HG03571 (cell line): Measurements from ENCODE around the gene SPG11.

ENCODE experiments used
- ATAC-seq: cut with Tn5 transposase; IDR thresholded peaks from one replicate; pipeline ENCODE4 v1.9.1; 2021; ENCODE audit not compliant: unreplicated experiment

Gene SPG11

DNA sequence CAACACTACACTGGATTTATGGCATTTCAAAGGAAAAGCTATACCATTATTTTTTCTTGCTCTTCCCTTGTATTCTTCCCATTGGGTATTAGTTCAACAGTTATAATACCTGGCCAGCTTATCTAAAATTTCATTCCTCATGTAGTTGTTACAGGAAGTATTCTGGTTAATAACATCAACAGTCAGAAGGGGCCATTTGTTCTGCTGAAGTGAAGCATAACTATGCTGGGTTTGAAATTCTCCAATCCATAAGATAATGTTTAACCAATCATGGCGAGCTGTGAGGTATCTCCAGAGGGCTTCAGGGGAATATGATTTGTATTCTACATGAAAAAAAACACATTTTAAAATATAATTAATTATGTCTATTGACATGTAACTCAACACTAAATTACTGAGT, 43.4 kb downstream of the SPG11 start:
- ATAC-seq = no peak

DNA sequence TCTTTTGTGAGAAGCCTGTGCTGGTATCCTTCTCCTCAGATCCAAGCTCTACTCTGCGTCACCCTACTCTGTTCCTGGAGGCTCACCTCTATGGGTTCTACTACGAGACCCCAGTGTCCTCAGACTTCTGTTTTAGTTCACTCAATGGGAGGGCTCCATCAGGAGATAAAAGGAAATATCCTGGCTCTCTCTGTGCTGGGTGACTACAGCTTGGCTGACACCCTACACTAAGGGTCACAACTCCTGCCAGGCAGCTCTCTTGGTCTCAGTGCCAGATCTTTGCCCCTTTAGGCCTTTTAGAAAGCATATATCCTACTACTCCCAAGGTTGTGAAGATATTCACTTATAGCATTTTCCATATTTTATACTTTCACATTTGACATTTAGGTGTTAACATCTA, 46.5 kb downstream of the SPG11 start:
- no peak for ATAC-seq

DNA sequence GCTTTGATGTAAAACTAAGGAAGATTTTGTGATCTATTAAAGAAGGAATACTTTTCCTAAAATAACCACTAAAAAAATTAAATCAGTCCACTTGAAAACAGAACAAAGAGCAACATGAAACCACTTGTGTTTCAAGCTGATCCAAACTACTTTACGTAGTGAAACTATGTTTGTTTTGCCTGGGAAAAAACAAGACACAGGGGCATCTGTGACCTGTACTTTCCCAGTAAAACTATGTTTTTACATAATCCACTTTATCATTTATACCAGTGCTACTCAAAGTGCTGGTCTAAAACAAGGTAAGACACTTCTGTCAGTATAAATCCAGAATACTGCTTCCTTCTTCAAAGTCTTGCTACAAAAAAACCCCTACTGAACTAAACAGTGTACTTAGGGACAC, 56.7 kb downstream of the SPG11 start:
- no peak for ATAC-seq

DNA sequence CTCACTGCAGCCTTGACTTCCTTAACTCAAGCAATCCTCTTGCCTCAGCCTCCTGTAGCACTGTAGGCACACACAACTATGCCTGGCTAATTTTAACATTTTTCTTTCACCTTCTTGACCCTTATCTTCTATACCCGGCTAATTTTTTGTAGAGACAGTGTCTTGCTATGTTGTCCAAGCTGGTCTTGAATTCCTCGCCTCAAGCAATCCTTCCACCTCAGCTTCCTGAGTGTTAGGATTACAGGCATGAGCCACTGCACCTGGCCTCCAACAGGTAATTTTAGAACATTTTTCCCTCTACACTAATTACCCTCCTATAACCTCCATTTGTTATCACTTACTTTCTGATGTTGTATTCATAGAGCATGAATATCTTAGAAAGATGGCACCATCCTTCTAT, 60.3 kb downstream of the SPG11 start:
- ATAC-seq = no peak

DNA sequence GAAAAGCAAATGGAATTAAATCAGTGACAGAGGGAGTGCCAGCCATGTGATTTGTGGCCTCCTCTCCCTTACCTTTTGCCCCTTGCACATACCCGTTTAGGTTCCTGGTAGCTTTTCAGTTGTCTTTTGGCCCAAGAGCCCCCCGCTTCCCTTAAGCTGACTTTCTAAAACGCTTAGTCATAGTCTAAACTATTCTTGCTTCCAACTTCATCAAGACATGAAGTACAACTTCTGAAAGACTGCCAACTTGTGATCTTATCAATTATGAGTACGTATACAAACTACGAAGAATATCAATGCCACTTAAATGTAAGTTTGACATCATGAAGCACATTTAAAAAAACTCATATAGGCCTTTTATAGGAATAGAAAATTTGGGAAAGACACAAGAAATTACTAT, 64.6 kb downstream of the SPG11 start:
- ATAC-seq = no peak

DNA sequence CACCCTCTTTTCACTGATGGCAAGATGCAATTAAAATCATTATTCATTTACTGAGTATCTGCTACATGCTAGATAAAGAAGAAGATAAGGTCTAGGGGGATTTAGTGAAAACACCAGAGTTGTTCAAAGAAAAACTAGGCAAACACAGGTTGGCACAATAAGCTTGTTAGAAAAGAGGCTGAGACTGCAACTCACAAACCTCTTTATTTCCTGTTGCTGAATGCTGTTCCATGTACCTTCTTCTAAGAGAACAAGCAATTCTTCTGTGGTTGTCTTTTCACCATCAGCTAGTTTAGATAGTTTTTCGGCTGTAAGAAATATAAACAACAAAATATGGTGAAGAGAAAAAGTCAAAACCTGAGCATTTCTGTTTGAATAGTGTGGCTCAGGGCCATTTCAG, 65.4 kb downstream of the SPG11 start:
- ATAC-seq = no peak

DNA sequence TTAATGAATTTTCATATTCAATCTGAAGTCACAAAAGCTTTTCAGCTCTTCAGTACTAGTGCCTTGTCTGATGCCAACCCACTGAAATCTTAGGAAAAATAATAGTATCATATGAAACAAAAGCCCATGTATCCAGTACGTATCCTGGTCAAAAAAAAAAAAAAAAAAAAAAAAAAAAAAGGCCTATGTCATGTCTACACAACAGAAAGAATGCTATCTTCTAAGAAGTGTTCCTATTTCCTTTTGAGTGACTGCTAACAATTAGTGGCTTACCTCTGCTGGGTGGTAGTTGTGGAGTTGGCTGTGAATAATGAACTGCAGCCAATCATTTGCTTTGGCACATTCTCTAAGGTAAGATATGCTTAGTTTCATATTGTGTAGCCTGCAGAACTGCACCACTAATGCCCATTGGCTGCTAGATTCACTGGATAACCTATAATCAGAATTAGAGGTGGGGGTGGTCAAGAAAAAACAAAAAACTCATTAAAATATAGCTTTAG, 66.9 kb downstream of the SPG11 start:
- no peak for ATAC-seq

DNA sequence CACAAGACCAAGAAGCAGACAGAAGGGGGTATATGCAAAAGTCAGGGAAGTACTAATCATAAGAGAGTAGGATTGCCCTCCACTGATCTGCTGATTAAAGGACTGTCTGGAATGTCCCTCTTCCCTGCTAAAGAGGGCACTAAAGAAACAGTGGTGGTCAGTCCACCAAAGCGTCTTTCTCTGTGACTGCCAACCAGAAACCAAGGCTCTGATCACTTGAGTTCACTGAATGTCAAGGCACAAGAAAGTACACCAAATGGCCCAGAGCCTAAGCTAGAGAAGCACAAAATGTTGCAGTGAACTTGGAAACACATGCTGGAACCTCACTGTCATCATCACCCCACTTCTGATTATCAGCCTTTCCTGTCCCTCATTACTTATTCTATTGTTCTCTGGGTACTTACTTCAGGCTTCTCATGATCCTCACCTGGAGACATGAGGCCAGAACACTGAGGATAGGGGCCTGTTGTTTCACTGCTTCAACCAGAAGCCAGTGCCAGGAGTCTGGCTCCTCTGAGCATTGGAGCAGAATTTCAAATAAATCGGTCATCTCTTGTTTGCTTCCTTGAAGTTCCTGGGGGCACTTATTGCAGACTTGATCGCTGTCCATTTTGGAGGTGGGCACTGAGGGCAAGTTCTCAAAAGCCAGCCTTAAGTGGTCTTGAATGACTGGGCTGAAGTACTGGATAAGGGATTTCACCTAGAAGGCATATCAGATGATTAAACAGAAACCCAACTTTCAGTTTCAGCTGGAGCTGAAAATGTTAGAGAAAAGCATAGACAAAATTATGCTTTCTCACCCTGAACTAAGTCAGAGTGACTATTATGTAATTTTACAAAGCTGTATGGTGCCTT, 67.6 kb downstream of the SPG11 start:
- no peak for ATAC-seq

DNA sequence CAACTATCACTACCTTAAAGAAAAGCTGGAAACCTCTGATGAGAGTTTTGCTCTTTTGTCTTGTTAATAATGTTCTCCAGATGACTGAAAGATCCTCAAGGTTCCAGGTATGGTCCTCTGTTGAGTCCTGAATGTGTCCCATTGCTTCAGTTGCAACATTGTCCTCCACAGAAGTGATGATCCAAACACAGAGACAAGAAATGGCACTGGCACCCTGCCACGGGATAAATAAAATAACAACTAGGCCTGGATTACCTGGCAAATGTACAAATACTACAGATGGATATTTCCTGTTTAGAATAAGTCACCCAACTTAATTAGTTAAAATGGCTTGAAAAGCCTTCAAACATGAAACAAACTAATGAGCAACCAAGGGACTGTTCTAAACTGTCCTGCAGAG, 68.2 kb downstream of the SPG11 start:
- ATAC-seq = no peak

DNA sequence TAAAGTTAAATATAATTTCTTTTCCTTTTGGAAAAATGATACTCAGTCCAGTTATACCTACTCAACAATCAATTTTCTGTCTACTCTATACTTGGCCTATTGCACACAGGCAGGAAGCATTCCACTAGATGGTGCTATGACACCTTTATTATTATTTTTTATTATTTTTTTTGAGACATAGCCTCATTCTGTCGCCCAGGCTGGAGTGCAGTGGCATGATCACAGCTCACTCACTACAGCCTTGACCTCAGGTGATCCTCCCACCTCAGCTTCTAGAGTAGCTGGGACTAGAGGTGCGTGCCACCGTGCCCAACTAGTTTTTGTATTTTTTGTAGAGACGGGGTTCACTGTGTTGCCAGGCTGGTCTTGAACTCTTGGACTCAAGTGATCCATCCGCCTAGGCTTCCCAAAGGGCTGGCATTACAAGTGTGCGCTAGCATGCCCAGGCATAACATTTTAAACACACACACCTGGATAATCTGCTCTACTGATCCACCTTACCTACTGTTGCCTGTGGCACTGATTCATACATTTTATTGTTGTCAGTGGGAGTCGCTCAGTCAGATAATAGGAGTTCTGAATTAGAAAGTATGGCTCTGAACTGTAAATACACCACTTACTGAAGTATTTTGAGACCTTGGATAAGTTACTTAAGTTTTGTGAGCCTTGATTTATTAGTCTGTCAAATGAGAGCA, 70.3 kb downstream of the SPG11 start:
- no peak for ATAC-seq

DNA sequence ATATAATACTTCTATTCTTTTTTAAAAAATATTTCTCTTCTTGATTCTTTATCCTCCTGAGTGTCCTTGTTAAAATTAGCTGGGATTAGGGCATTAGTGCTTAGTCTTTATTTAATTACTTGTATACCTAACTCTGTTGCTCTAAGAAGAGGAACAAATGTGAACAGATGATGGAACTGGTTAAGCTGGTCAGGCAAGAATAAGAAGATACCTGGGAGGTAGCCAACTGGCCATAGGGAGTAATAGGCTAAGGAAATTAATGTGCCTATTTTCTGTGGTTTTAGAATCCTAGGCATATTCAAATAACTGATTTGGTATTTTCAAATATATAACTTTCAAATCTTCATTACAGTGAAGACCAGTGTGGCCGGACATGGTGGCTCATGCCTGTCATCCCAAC, 72.1 kb downstream of the SPG11 start:
- ATAC-seq = no peak

DNA sequence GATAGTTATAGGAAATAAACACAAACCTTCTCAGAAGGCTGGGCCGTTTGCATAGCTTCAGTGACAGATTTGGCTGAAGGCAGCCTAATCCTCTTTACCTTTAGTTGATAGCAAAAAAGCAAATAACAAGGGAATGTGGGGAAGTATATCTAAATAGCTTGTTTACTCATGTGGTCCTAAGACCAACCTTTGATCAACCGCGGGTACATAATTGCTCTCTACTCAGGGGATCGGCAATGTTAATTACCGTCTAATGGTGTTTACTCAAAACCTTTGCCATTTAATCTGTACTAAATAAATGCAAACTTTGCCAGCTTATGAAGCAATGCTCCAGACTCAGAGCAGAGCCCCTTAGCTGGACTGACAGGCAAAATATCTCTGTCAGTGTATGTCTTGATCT, 74.9 kb downstream of the SPG11 start:
- no peak for ATAC-seq

DNA sequence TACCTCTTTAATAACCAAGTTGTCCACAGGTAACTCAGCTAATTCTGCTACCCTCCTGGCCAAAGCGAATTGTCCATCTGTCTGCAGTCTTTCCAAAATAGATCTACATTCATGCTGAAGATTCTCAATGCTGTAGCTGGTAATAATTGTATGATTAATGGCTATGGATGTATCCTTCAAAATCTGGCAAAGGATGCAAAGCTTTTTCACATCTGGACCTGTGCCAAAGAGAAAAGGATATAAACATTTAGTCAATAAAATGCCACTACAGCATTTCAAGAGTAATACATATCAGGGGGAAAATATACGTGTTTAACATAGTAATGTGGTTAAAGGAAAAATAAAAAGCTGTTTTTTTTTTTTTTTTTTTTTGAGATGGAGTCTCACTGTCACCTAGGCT, 77.8 kb downstream of the SPG11 start:
- no peak for ATAC-seq

DNA sequence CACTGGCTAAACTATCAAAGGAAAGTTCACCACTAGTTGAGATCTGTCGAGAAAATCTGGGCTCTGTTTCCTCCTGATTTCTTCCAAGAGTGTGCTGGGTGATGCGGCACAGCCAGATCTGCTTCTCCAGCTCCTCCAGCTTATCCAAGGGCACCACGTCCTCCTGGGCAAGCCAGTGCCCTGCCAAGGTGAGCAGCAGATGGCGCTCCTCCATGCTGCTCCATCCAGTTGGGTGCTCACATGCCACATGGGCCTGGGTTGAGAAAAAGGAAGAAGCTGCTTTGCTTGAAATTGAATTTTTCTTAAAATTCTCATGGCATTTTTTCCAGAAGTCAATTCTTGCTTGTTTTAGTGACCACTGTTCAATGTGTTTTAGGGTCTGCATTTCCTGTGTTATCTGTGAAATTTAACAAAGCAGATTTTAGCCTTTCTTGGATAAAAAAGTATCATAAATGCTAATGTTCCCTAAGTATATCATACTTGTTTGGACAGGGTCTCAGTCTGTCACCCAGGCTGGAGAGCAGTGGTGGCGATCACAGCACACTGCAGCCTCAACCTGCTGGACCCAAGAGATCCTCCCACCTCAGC, 79.2 kb downstream of the SPG11 start:
- ATAC-seq = no peak

DNA sequence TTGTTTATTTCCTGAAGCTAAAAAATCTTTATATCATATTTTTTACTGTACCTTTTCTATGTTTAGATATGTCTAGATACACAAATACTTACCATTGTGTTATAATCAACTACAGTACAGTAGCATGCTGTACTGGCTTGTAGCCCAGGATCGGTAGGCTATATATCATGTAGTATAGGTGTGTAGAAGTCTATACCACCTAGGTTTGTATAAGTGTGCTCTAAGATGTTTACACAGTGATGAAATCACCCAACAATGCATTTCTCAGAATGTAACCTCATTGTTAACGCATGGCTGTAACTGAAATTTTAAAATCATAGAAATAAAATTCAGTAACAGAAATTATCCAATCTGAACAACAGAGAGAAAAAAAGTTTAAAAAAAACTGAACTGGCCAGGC, 83.4 kb downstream of the SPG11 start:
- ATAC-seq = no peak

DNA sequence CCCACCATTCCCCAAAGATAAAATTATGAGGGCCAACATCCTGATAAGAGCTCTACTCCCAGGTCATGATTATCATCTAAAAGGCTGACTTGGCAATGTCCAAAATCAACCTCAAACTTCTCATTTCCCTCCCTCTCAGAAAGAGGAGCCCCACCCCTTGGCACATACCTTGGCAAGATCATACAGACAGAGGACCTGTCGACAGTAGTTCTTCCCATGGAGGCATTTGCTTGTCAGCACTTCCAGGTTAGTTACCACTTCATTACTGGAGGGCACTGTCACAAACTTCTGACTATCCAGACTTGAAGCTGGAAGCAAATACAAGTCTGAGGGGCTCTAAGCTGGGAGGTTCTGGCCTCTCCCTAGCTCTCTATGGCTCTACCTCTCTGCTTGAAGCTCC, 88.7 kb downstream of the SPG11 start:
- no peak for ATAC-seq

DNA sequence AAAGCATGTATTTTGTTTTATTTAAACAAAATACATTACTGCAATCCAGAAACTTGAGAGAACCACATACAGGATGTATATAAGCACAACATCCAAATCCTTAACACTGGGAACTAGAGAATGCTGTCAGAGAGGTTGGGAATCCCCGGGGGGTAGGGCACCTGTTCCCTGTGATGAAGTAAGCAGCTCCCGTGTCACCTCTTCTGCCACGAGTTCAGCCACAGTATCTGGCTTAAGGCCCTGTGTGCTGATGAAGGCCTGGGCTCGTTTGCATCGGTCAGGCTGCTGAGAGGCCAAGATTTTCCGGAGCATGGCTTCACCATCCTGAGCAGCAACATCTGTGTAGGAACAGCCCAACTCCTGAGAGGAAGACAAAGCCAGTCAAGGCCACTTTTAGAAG, 90.1 kb downstream of the SPG11 start:
- no peak for ATAC-seq

DNA sequence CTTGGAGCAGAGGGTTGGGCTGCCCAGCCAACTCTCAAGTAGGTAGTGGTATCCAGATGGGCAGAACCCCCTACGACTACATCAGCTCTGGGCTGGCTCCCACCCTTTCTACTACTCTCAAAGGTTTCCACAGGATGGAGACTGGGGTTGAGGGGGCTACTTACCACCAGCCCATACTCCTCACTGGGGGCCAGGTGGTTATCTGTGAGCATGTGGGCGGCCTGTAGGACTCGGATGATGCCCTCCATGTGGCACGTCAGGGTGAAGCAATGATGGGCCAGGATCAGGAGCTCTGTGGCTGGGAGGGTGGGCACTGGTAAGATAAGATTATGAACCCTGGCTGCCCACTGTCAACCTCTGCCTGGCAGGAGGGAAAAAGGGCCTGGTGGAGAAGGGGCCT, 93.1 kb downstream of the SPG11 start:
- ATAC-seq = no peak

DNA sequence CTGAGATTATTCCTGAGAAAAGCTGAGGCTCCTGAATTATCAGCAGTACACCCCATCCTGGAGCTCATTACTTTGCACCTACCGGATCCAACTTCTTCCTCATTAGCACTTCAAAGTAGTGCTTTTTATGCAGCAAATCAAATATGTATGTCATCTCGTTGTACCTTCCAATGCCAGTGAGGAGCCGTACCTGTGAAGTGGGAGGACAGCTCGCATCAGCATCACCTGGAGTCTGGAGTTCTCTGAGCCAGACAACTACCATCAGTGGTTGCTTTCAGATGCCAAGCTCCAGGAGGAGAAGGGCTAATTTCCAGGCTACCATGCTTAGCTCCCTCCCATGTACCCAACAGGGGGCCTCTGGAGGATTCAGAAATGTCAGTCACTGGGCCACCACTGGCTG, 94.1 kb downstream of the SPG11 start:
- ATAC-seq = no peak

DNA sequence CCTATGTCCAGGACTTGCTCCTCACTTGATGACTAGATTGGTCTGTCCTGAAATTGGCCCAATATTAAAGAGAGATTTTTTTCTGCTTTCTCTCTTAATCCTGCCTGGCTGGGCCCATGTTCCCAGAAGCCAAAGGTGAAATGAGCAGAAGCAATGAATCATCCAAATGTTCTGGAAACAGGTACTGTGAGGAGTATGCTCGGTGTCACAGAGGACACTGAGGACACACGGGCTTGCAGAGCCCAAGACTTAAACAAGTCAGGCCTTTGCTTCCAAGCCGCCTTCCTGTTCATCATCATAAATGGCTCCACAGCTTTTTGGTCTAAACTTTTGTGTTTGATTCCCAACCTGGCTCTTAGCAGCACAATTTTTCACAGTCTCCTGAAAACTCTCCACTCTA, 95.1 kb downstream of the SPG11 start:
- no peak for ATAC-seq

DNA sequence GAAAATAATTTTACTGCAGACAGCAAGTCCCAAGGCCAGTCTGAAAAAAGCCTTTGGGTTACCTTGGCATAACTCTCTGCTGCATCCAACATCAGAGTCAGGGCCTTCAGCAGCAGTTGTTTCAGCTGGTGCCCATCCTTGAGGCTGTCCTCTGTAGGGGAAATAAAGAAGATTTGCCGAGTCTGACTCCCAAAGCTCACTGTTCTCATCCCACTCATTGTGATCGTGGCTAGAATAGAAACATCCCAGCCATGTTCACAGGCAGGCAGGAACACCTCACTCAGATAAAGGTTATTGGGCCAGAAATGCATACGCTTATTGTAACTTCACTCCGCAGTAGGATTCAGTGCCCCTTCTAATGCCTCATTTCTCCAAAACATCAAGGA, 97.3 kb downstream of the SPG11 start:
- ATAC-seq = no peak
